RWPE2 (cell line): Measurements from ENCODE around the gene TBX19.

ENCODE experiments used
- ATAC-seq: fragments of 200-7000 bp; cut with Tn5 transposase; 3 replicates; pipeline ENCODE4 v1.9.1; 2021; ENCODE audit warnings: low read depth
- DNase-seq: peaks from one replicate; pipeline ENCODE4 v3.0.0-alpha.2; 2020; ENCODE audit warnings: low spot score
- H3K27ac ChIP-seq: fragments of 450-650 bp; 2 replicates; pipeline ENCODE4 v1.5.1; 2017; ENCODE audit warnings: mild to moderate bottlenecking; ENCODE audit not compliant: poor library complexity, severe bottlenecking
- H3K27me3 ChIP-seq: fragments of 250-450 bp; sonication (Bioruptor Pico); 2 replicates; pipeline ENCODE4 v1.5.1; 2021; ENCODE audit warnings: mild to moderate bottlenecking, moderate library complexity; ENCODE audit not compliant: insufficient read depth, poor library complexity, severe bottlenecking
- H3K36me3 ChIP-seq: fragments of 250-450 bp; sonication (Bioruptor Pico); 2 replicates; pipeline ENCODE4 v1.5.1; 2020; ENCODE audit warnings: low read depth, mild to moderate bottlenecking, moderate library complexity
- H3K4me1 ChIP-seq: fragments of 250-450 bp; sonication (Bioruptor Pico); 2 replicates; pipeline ENCODE4 v1.5.1; 2021; ENCODE audit warnings: mild to moderate bottlenecking, moderate library complexity; ENCODE audit not compliant: insufficient read depth, poor library complexity, severe bottlenecking
- H3K4me3 ChIP-seq: fragments of 250-450 bp; sonication (Bioruptor Pico); 2 replicates; pipeline ENCODE4 v1.5.1; 2021; ENCODE audit warnings: mild to moderate bottlenecking, moderate library complexity; ENCODE audit not compliant: severe bottlenecking
- H3K9me3 ChIP-seq: fragments of 250-450 bp; sonication (Bioruptor Pico); 2 replicates; pipeline ENCODE4 v1.5.1; 2021; ENCODE audit warnings: mild to moderate bottlenecking, moderate library complexity; ENCODE audit not compliant: severe bottlenecking
- CTCF ChIP-seq: fragments of 450-650 bp; IDR thresholded peaks from one replicate; pipeline ENCODE4 v1.5.1; 2017; ENCODE audit warnings: mild to moderate bottlenecking, moderate library complexity; ENCODE audit not compliant: poor library complexity, severe bottlenecking

TBX19 gene

GRCh38 chr1:168252204-168252733, 28.4 kb upstream of the TBX19 start:
- Histone ChIP-seq H3K27ac (no peak overlapping the region), H3K4me1 (no peaks in the 10 kb centered on the region), H3K9me3 (peaks cover 13% of the 10 kb centered on the region), H3K36me3 (peaks cover 8% of the 10 kb centered on the region), H3K27me3 (no peaks in the 10 kb centered on the region), H3K4me3 (no peak overlapping the region)
- ATAC-seq: no peak
- TF ChIP-seq CTCF: no peak
- DNase-seq: no peak

GRCh38 chr1:168256164-168256563, 24.5 kb upstream of the TBX19 start:
- Histone ChIP-seq H3K9me3 (peaks cover 13% of the 10 kb centered on the region), H3K27me3 (no peaks in the 10 kb centered on the region), H3K4me3 (no peak overlapping the region), H3K36me3 (peaks cover 3% of the 10 kb centered on the region; the same call in 1 of the 2 replicates), H3K27ac (no peak overlapping the region), H3K4me1 (peaks cover 14% of the 10 kb centered on the region)
- ATAC-seq (no peak), DNase-seq (no peak)
- no peak for TF ChIP-seq CTCF

- no peak for TF ChIP-seq CTCF
- H3K27me3 ChIP-seq: no peaks in the 10 kb centered on the region
- peaks cover 27% of the 10 kb centered on the region for H3K4me1 ChIP-seq
- no peak for DNase-seq
- peaks cover 3% of the 10 kb centered on the region; the same call in 1 of the 2 replicates for H3K36me3 ChIP-seq
- no peak for ATAC-seq
- H3K4me3 ChIP-seq: no peak overlapping the region
- H3K9me3 ChIP-seq: peaks cover 13% of the 10 kb centered on the region
- H3K27ac ChIP-seq: no peak overlapping the region
Measured at GRCh38 chr1:168257397-168257796, 23.3 kb upstream of the TBX19 start.

GRCh38 chr1:168259567-168259966, 21.1 kb upstream of the TBX19 start:
- no peaks in the 10 kb centered on the region for H3K27me3 ChIP-seq
- peak overlapping the region; percentile 89 for H3K27ac ChIP-seq
- H3K36me3 ChIP-seq: no peaks in the 10 kb centered on the region; the same call in 1 of the 2 replicates
- H3K4me1 ChIP-seq: peaks cover 31% of the 10 kb centered on the region
- no peak overlapping the region for H3K4me3 ChIP-seq
- TF ChIP-seq CTCF: no peak
- DNase-seq: no peak
- no peak for ATAC-seq
- H3K9me3 ChIP-seq: peaks cover 13% of the 10 kb centered on the region

GRCh38 chr1:168260393-168260792, 20.3 kb upstream of the TBX19 start:
- Histone ChIP-seq H3K4me1 (peaks cover 31% of the 10 kb centered on the region), H3K27me3 (no peaks in the 10 kb centered on the region), H3K36me3 (no peaks in the 10 kb centered on the region; the same call in 1 of the 2 replicates), H3K27ac (peak overlapping the region; percentile 89), H3K9me3 (peaks cover 13% of the 10 kb centered on the region), H3K4me3 (no peak overlapping the region)
- ATAC-seq: no peak
- no peak for DNase-seq
- TF ChIP-seq CTCF: no peak
